Peyer's patch (tissue), 4 donors: ENCODE data around the gene RALGAPA1. TPM values are rescaled to one million over a fixed set of nuclear protein-coding genes. Genes with fewer than 3 reads are reported as not detected.
"Not testable (repeated sequence)": the region's sequence is repeated elsewhere in the genome, so short reads cannot be mapped to it uniquely, and the experiment has no call there.

Experiments used
- DNase-seq, 3 donors: peaks; one replicate each; pipeline ENCODE4 v3.0.0-alpha.2; 2017 to 2019
- H3K27ac ChIP-seq, 4 donors: fragments of 200-600 bp; sonication (generic); one replicate each; pipeline ENCODE4 v1.5.1; 2016 to 2019
- H3K27me3 ChIP-seq, 2 donors: fragments of 200-600 bp; sonication (generic); one replicate each; pipeline ENCODE4 v1.5.1; 2019
- H3K36me3 ChIP-seq, 3 donors: fragments of 200-600 bp; sonication (generic); one replicate each; pipeline ENCODE4 v1.5.1; 2016 to 2019
- H3K4me1 ChIP-seq, 4 donors: fragments of 200-600 bp; sonication (generic); one replicate each; pipeline ENCODE4 v1.5.1; 2016 to 2019
- H3K4me3 ChIP-seq, 4 donors: fragments of 200-600 bp; sonication (generic); 1 replicate in 3 of 4; 2 replicates in 1 of 4; pipeline ENCODE4 v1.5.1; 2016 to 2019; ENCODE audit warnings: mild to moderate bottlenecking in 1 of 4
- H3K9me3 ChIP-seq, 4 donors: fragments of 200-600 bp; sonication (generic); one replicate each; pipeline ENCODE4 v1.5.1; 2016 to 2019; ENCODE audit warnings: mild to moderate bottlenecking in 1 of 4
- CTCF ChIP-seq, 6 experiments: fragments of 450-650 bp in 4 of 6; fragments of 200-600 bp in 2 of 6; sonication (generic) in 1 of 6; IDR thresholded peaks; one replicate each; pipeline ENCODE4 v1.5.1; 2017 to 2019; ENCODE audit warnings: antibody characterized with exemption in 6 of 6, mild to moderate bottlenecking in 3 of 6, moderate library complexity in 1 of 6
- POLR2A ChIP-seq, 2 donors: fragments of 450-650 bp; IDR thresholded peaks; one replicate each; pipeline ENCODE4 v1.5.1; 2017; ENCODE audit warnings: antibody characterized with exemption in 2 of 2, mild to moderate bottlenecking in 2 of 2, moderate library complexity in 2 of 2
- total RNA-seq, 4 donors: library from RNA; depleted of rRNA; stranded (reverse); fragments of >200 nt; gene quantifications; one replicate each; pipeline ENCODE4 v1.1.0, GENCODE V29; 2016

RALGAPA1 gene
- total RNA-seq, 4 donors from 2014 or later: 61.8 to 163 (median 89.4) TPM

DNA sequence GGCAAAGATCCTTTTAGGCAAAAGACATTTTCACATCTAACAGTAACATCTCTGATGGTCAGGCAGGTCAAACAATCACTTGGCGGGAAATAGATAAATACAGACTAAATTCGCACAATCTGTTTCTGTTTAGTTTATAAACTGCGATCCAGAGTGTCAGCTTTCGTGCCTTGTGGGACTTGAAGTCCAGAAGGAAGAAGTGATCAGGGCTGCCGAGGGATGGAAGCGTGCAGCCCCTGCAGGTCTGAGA lies 16.8 kb upstream of the RALGAPA1 start:
- TF ChIP-seq CTCF (IDR thresholded peaks at IDR 0.05) (no peak), POLR2A (IDR thresholded peaks at IDR 0.05) (no peak)
- Histone ChIP-seq H3K36me3 (no peaks in the 10 kb centered on the region), H3K4me1 (peaks cover 0 to 6% (median 0%) of the 10 kb centered on the region in 4 donors), H3K27me3 (no peaks in the 10 kb centered on the region), H3K27ac (peak overlapping the region in 3 of 4 donors; percentile 91 to 99 (median 94)), H3K9me3 (no peaks in the 10 kb centered on the region), H3K4me3 (peak overlapping the region; percentile 60 to 100 (median 76))
- no peak for DNase-seq

- not testable (repeated sequence) for H3K4me1 ChIP-seq, H3K27ac ChIP-seq, H3K9me3 ChIP-seq, DNase-seq, H3K27me3 ChIP-seq, H3K36me3 ChIP-seq, H3K4me3 ChIP-seq
Measured at GRCh38 chr14:35824446-35825165, 15.5 kb upstream of the RALGAPA1 start.

DNA sequence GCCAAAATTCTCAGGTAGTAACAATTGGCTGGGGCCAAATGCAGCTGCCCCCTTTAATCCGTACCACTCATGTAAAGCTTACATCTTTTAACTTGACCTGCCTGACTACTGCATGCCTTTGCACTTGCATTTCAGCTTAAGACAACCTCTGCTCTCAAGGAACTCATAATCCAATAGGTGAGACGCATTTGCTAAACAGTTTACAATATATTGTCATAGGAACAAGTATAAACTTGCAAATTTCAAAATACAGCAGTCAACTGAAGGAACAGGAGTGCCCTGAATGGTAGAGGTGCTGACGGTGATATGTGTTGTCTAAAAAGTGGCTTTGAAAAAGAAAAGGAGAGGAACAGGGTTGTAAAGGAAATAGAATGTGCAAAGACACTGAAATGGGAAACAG lies 13.4 kb upstream of the RALGAPA1 start:
- TF ChIP-seq POLR2A (IDR thresholded peaks at IDR 0.05) (no peak), CTCF (IDR thresholded peaks at IDR 0.05) (no peak)
- Histone ChIP-seq H3K4me3 (no peak overlapping the region), H3K27me3 (no peaks in the 10 kb centered on the region)

GRCh38 chr14:35821564-35822411 lies 12.7 kb upstream of the RALGAPA1 start:
- Histone ChIP-seq H3K27me3 (no peaks in the 10 kb centered on the region), H3K9me3 (no peaks in the 10 kb centered on the region), H3K36me3 (no peaks in the 10 kb centered on the region), H3K4me1 (no peaks in the 10 kb centered on the region), H3K4me3 (no peak overlapping the region), H3K27ac (no peak overlapping the region)
- no peak for TF ChIP-seq POLR2A (IDR thresholded peaks at IDR 0.05)
- TF ChIP-seq CTCF (IDR thresholded peaks at IDR 0.05): peak; percentile 58 to 71 (median 67)
- no peak for DNase-seq

More for the DNA sequence above, 13.4 kb upstream of the RALGAPA1 start:
- no peaks in the 10 kb centered on the region for H3K9me3 ChIP-seq
- no peak overlapping the region for H3K27ac ChIP-seq
- no peaks in the 10 kb centered on the region for H3K36me3 ChIP-seq
- no peak for DNase-seq
- peaks cover 0 to 5% (median 0%) of the 10 kb centered on the region in 4 donors for H3K4me1 ChIP-seq

DNA sequence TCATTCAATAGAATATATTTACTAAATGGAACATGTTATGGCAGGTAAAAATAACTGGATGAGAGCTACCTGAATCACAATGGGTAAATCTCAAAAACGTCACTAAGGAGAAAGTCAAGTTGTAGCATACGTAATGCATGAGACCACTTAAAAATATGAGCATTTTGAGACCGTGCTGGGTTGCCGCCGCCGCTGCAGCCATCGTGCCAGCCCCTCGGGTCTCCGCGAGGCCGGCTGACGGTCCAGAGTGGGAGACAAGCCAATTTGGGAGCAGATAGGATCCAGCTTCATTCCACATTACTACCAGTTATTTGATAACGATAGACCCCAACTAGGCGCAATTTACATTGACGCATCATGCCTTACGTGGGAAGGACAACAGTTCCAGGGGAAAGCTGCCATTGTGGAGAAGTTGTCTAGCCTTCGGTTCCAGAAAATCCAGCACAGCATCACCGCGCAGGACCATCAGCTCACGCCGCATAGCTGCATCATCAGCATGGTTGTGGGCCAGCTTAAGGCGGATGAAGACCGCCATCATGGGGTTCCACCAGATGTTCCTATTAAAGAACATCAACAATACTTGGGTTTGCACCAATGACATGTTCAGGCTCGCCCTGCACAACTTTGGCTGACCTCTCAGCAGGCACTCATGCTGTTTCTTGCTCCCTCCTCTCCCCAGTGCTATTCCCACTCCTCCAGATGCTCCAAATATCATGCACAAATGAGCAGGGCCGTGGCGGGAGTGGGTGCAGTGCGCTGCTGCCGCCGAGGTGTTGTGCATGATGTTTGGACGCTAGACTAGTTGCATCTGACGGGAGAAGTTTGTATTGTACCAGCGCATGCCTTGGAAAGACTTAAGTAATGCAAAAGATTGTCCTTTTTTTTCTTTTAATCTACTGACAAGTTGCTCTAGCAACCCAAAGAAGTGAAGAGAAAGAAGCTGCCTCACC lies 10.8 kb upstream of the RALGAPA1 start:
- no peak for TF ChIP-seq POLR2A (IDR thresholded peaks at IDR 0.05)
- TF ChIP-seq CTCF (IDR thresholded peaks at IDR 0.05): no peak
- no peaks in the 10 kb centered on the region for H3K36me3 ChIP-seq

More for the DNA sequence above, 10.8 kb upstream of the RALGAPA1 start:
- H3K4me3 ChIP-seq: no peak overlapping the region
- no peaks in the 10 kb centered on the region for H3K9me3 ChIP-seq
- DNase-seq: no peak
- H3K27ac ChIP-seq: no peak overlapping the region
- H3K4me1 ChIP-seq: no peaks in the 10 kb centered on the region
- no peaks in the 10 kb centered on the region for H3K27me3 ChIP-seq
